ENCODE measurements around the gene OSBPL10.

- TF ChIP-seq, protein P1, sequence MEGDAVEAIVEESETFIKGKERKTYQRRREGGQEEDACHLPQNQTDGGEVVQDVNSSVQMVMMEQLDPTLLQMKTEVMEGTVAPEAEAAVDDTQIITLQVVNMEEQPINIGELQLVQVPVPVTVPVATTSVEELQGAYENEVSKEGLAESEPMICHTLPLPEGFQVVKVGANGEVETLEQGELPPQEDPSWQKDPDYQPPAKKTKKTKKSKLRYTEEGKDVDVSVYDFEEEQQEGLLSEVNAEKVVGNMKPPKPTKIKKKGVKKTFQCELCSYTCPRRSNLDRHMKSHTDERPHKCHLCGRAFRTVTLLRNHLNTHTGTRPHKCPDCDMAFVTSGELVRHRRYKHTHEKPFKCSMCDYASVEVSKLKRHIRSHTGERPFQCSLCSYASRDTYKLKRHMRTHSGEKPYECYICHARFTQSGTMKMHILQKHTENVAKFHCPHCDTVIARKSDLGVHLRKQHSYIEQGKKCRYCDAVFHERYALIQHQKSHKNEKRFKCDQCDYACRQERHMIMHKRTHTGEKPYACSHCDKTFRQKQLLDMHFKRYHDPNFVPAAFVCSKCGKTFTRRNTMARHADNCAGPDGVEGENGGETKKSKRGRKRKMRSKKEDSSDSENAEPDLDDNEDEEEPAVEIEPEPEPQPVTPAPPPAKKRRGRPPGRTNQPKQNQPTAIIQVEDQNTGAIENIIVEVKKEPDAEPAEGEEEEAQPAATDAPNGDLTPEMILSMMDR (conservative IDR thresholded peaks at IDR 0.05; ENCODE audit: low read length): no peak
- TF ChIP-seq EZH2phosphoT487 (IDR thresholded peaks at IDR 0.05; ENCODE audit: borderline replicate concordance): no peak
Observed at GRCh38 chr3:31984321-31984720, 3.3 kb upstream of the OSBPL10 start.

Measured in Loucy (cell line).